ENCODE results near the gene NTRK3. TPM values are rescaled to one million over a fixed set of nuclear protein-coding genes. Genes with fewer than 3 reads are reported as not detected.

Gene NTRK3
- total and polyA plus RNA-seq, 2 of the 8 experiments (the other 6 are each of a cell fraction or from before 2014, with no cell fraction given): 4.5 to 6.8 TPM

DNA sequence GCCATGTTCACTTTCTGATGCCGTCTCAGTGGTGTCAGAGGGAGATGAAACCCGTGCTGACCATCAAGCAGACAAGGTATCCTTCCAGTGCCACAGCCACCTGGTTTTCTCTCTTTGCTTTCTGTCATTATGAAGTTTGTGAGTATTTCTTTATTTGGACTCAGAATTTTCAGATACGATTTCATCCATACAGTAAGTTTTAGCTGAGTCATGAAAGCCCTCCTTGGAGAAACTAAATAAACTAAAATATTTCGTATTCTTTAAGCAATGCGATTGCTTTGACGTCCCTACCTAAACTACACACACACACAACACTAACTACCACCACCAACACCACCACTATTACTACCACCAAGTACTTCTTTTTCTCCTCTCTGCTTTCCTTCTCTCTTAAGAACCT is 350.1 kb downstream of the NTRK3 start:
- H2BK12ac ChIP-seq (ENCODE audit: low read depth, low read length): no peak overlapping the region
- H4K91ac ChIP-seq (replicated peaks; ENCODE audit: insufficient read length, low read length): no peak overlapping the region
- no peak overlapping the region for H3K9ac ChIP-seq (replicated peaks in 1 of 4; ENCODE audit: extremely low read depth in 1 of 4, low read depth in 3 of 4, low read length in 3 of 4)
- H3K4me3 ChIP-seq (ENCODE audit: extremely low read depth in 1 of 4, insufficient read depth in 2 of 4, low read depth in 3 of 4, low read length in 4 of 4): no peak overlapping the region
- no peak overlapping the region for H4K8ac ChIP-seq (ENCODE audit: extremely low read depth, insufficient read depth, low read length)
- H2BK15ac ChIP-seq (ENCODE audit: low read length): no peak overlapping the region
- no peak overlapping the region for H2BK5ac ChIP-seq (ENCODE audit: low read depth, low read length)
- no peaks in the 10 kb centered on the region for H3K4me1 ChIP-seq (replicated peaks in 1 of 4; ENCODE audit: control insufficient read depth in 3 of 4, insufficient read depth in 4 of 4, low read length in 3 of 4)
- TF ChIP-seq JUND (IDR thresholded peaks at IDR 0.05; ENCODE audit: low read length): no peak
- no peak for TF ChIP-seq EZH2 (IDR thresholded peaks at IDR 0.05; ENCODE audit: low read depth, low read length, severe bottlenecking)
- TF ChIP-seq TAF7 (optimal IDR thresholded peaks at IDR 0.05; ENCODE audit: borderline replicate concordance, low read depth, low read length): no peak
- TF ChIP-seq KDM1A (IDR thresholded peaks at IDR 0.05; ENCODE audit: borderline replicate concordance, low read length): no peak
- TF ChIP-seq CHD1 (IDR thresholded peaks at IDR 0.05; ENCODE audit: low read depth, low read length): no peak
- TF ChIP-seq NRF1 (IDR thresholded peaks at IDR 0.05; ENCODE audit: low read depth, low read length): no peak
- no peak overlapping the region for H2AFZ ChIP-seq (ENCODE audit: low read length)
- H3K23me2 ChIP-seq (ENCODE audit: low read depth, low read length): no peaks in the 10 kb centered on the region
- H3K9me3 ChIP-seq (ENCODE audit: insufficient read depth in 2 of 2, low read depth in 1 of 2, low read length in 1 of 2): no peaks in the 10 kb centered on the region
- no peaks in the 10 kb centered on the region for H3K79me1 ChIP-seq (ENCODE audit: low read depth, low read length)
- H2BK120ac ChIP-seq (replicated peaks; ENCODE audit: low read depth, low read length): no peak overlapping the region
- ChIA-PET CTCF (ENCODE audit: partially characterized antibody) (no interaction called here), POLR2A (ENCODE audit: partially characterized antibody) (no interaction called here)
- H3K56ac ChIP-seq (replicated peaks; ENCODE audit: insufficient read length, low read depth, low read length): no peak overlapping the region
- H3K79me2 ChIP-seq (ENCODE audit: control insufficient read depth in 1 of 2, insufficient read depth in 2 of 2, low read length in 2 of 2): no peaks in the 10 kb centered on the region
- H4K20me1 ChIP-seq (replicated peaks in 1 of 2; ENCODE audit: control insufficient read depth in 1 of 2, insufficient read depth in 2 of 2, low read length in 2 of 2): no peaks in the 10 kb centered on the region
- H2BK20ac ChIP-seq (ENCODE audit: low read length): no peak overlapping the region
- H3K4me2 ChIP-seq (ENCODE audit: insufficient read depth in 1 of 2, low read depth in 2 of 2, low read length in 2 of 2): no peak overlapping the region
- WGBS, 2 experiments (ENCODE audit: extremely low coverage in 1 of 2, insufficient coverage in 1 of 2, insufficient read length in 1 of 2, insufficient replicate concordance in 2 of 2, low coverage in 1 of 2, low lambda C conversion rate in 2 of 2, missing lambda C conversion rate in 1 of 2): 94% methylated on average over 6 of the region's 6 CpGs; no CpG with 5 or more reads in 1 of the 2 experiments
- H3K23ac ChIP-seq (ENCODE audit: insufficient read length): no peak overlapping the region
- FAIRE-seq (no peak), DNase-seq (ENCODE audit: low read depth in 1 of 2, low spot score in 2 of 2) (no peak)
- H2AK5ac ChIP-seq (ENCODE audit: low read depth, low read length): no peak overlapping the region
- H3K27ac ChIP-seq (ENCODE audit: low read depth, low read length): no peak overlapping the region
- H3K4ac ChIP-seq (replicated peaks; ENCODE audit: insufficient read length, low read depth, low read length): no peak overlapping the region
- no peaks in the 10 kb centered on the region for H3K36me3 ChIP-seq (ENCODE audit: control insufficient read depth in 2 of 4, insufficient read depth in 4 of 4, low read length in 3 of 4)
- no peak overlapping the region for H4K5ac ChIP-seq (ENCODE audit: insufficient read length, low read depth, low read length)
- H3K18ac ChIP-seq (ENCODE audit: extremely low read depth, low read length): no peak overlapping the region
- no peak overlapping the region for H3K14ac ChIP-seq (ENCODE audit: insufficient read length)
- no peaks in the 10 kb centered on the region for H3K27me3 ChIP-seq (replicated peaks in 1 of 4; ENCODE audit: control insufficient read depth in 3 of 4, extremely low read depth in 1 of 4, insufficient read depth in 3 of 4, low read length in 3 of 4)
